Activated CD4-positive, alpha-beta T cell treated with anti-CD3 and anti-CD28 coated beads for 36 hours (primary cell): ENCODE measurements around the gene CDK5R1. TPM values are rescaled to one million over a fixed set of nuclear protein-coding genes. Genes with fewer than 3 reads are reported as not detected.

Source experiments
- ATAC-seq: fragments of 200-7000 bp; cut with Tn5 transposase; one replicate; pipeline ENCODE4 v1.10.0; 2021; ENCODE audit warnings: mild to moderate bottlenecking, moderate library complexity
- CTCF ChIA-PET: fragments of 350-600 bp; sonication (Branson Sonifier 250); formaldehyde crosslinking; loops from one replicate; lab custom pipeline; 2021; ENCODE audit warnings: antibody characterized with exemption; lab: Charles Lee
- POLR2A ChIA-PET: fragments of 350-600 bp; sonication (Branson Sonifier 250); formaldehyde crosslinking; loops from one replicate; lab custom pipeline; 2021; ENCODE audit warnings: antibody characterized with exemption, inconsistent platforms; lab: Charles Lee
- DNase-seq: peaks from one replicate; pipeline ENCODE4 v3.0.0-alpha.2; 2020
- H3K27ac Mint-ChIP-seq: one replicate; pipeline ENCODE4 v1.8.0; 2021; ENCODE audit warnings: mixed read lengths
- H3K27me3 Mint-ChIP-seq: one replicate; pipeline ENCODE4 v1.8.0; 2021; ENCODE audit warnings: mixed read lengths
- H3K36me3 Mint-ChIP-seq: one replicate; pipeline ENCODE4 v1.8.0; 2021; ENCODE audit warnings: low read depth, mixed read lengths
- H3K4me1 Mint-ChIP-seq: one replicate; pipeline ENCODE4 v1.8.0; 2021; ENCODE audit warnings: mixed read lengths
- H3K4me3 Mint-ChIP-seq: one replicate; pipeline ENCODE4 v1.8.0; 2021; ENCODE audit warnings: mild to moderate bottlenecking, moderate library complexity, mixed read lengths
- H3K9me3 Mint-ChIP-seq: one replicate; pipeline ENCODE4 v1.8.0; 2021; ENCODE audit warnings: low read depth, mixed read lengths
- intact Hi-C, 2 experiments: fragments of 100-400 bp; cut with DNase I in 1 of 2; cut with micrococcal nuclease in 1 of 2; formaldehyde crosslinking; loops; one replicate each; pipeline versions ENCODE4 v1.14.2 to v1.15.1; 2022 to 2024; cut with DNase I, micrococcal nuclease
- total RNA-seq, 2 experiments: library from RNA; stranded (reverse); gene quantifications; one replicate each; pipeline ENCODE4 v1.2.3, GENCODE V29; 2021

The CDK5R1 gene
- total RNA-seq, 2 experiments from 2014 or later, result 15.3 to 15.4 TPM

GRCh38 chr17:32484628-32485027, 2.2 kb upstream of the CDK5R1 start:
- POLR2A ChIA-PET, result interaction anchor here (0.6 to 1.6 kb wide), 3 partner anchors 11 to 95 kb away, joined by 3 to 6 read pairs (median 4); no protein-coding TSS in a partner anchor
- no peak overlapping the region for H3K27ac Mint-ChIP-seq
- DNase-seq, result no peak
- peaks cover 40% of the 10 kb centered on the region for H3K36me3 Mint-ChIP-seq
- intact Hi-C loops, result no loop called here
- H3K4me1 Mint-ChIP-seq, result peaks cover 33% of the 10 kb centered on the region
- no peak for ATAC-seq
- no peaks in the 10 kb centered on the region for H3K9me3 Mint-ChIP-seq
- no peaks in the 10 kb centered on the region for H3K27me3 Mint-ChIP-seq
- CTCF ChIA-PET, result interaction anchor here (0.6 to 6.6 kb wide), 14 partner anchors 9 to 452 kb away, joined by 3 to 67 read pairs (median 4); partner anchors contain the start of genes MYO1D and PSMD11
- no peak overlapping the region for H3K4me3 Mint-ChIP-seq

GRCh38 chr17:32485261-32486110, 1.3 kb upstream of the CDK5R1 start:
- Mint-ChIP-seq H3K36me3 (peaks cover 42% of the 10 kb centered on the region), H3K9me3 (no peaks in the 10 kb centered on the region), H3K27ac (no peak overlapping the region), H3K4me1 (peaks cover 41% of the 10 kb centered on the region), H3K27me3 (no peaks in the 10 kb centered on the region), H3K4me3 (peak overlapping the region; percentile 54)
- peak; percentile 7 for DNase-seq
- intact Hi-C loops, result loop anchor here (1.0 to 2.0 kb wide), 6 partner anchors 41 to 392 kb away; partner anchors contain the start of genes MYO1D (in 1 of the 2) and PSMD11 (in 1 of the 2)
- CTCF ChIA-PET, result interaction anchor here (0.7 to 6.6 kb wide), 7 partner anchors 9 to 139 kb away, joined by 3 to 67 read pairs (median 6); partner anchors contain the start of gene PSMD11
- POLR2A ChIA-PET, result interaction anchor here (0.6 to 1.8 kb wide), 3 partner anchors 38 to 162 kb away, joined by 4 to 19 read pairs (median 6); no protein-coding TSS in a partner anchor
- ATAC-seq, result no peak

DNA sequence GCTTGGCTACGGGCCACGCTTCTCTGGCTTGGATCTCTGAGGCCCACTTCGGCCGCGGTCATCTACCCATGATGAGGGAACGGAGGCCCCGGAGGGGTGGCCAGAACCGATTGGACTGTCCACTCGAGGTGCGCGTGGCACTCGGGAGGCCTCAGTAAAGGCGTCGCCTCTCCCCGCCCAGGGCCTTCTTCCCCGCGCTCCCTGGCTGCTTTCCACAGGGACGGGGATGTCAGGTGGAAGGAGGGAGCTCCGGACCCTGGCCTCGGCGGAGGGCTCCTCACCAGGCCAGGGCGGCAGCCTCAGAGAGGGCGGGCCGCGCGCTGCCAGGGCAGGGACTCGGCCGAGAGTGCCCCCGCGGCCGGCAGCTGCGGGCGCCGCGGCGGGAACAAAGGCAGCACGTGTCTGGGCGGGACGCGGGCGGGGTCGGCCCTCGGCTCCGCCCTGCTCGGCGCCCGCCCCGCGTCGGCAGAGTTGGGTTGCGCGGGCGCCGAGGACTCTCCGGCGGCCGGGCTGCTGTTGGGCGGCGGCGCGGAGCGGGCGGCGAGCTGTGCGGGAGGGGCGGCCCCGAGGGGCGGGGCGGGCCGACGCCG, 587 bp upstream of the CDK5R1 start:
- H3K27me3 Mint-ChIP-seq, result no peaks in the 10 kb centered on the region
- ATAC-seq (peak; percentile 71), DNase-seq (peak; percentile 82)
- peak overlapping the region; percentile 54 for H3K4me3 Mint-ChIP-seq
- POLR2A ChIA-PET, result interaction anchor here (0.6 to 1.8 kb wide), 5 partner anchors 38 to 204 kb away, joined by 4 to 19 read pairs (median 4); partner anchors contain the start of gene PSMD11
- peaks cover 45% of the 10 kb centered on the region for H3K36me3 Mint-ChIP-seq
- H3K4me1 Mint-ChIP-seq, result peaks cover 48% of the 10 kb centered on the region
- CTCF ChIA-PET, result interaction anchor here (0.7 to 6.6 kb wide), 6 partner anchors 10 to 42 kb away, joined by 4 to 67 read pairs (median 7); partner anchors contain the start of gene PSMD11
- intact Hi-C loops, result loop anchor here (1.0 to 2.0 kb wide), 6 partner anchors 42 to 391 kb away; partner anchors contain the start of genes MYO1D (in 1 of the 2) and PSMD11 (in 1 of the 2)
- no peak overlapping the region for H3K27ac Mint-ChIP-seq
- no peaks in the 10 kb centered on the region for H3K9me3 Mint-ChIP-seq

DNA sequence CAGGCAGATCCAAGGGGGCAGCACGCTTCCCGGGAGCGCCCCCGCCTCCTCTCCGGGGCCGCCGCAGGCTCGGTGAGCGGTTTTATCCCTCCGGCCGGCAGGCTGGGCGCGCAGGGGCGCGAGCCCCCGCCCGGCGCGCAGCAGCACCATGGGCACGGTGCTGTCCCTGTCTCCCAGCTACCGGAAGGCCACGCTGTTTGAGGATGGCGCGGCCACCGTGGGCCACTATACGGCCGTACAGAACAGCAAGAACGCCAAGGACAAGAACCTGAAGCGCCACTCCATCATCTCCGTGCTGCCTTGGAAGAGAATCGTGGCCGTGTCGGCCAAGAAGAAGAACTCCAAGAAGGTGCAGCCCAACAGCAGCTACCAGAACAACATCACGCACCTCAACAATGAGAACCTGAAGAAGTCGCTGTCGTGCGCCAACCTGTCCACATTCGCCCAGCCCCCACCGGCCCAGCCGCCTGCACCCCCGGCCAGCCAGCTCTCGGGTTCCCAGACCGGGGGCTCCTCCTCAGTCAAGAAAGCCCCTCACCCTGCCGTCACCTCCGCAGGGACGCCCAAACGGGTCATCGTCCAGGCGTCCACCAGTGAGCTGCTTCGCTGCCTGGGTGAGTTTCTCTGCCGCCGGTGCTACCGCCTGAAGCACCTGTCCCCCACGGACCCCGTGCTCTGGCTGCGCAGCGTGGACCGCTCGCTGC, 832 bp downstream of the CDK5R1 start:
- no peaks in the 10 kb centered on the region for H3K9me3 Mint-ChIP-seq
- peak overlapping the region; percentile 94 for H3K27ac Mint-ChIP-seq
- peaks cover 60% of the 10 kb centered on the region for H3K4me1 Mint-ChIP-seq
- ATAC-seq (peak; percentile 28), DNase-seq (peak; percentile 59)
- ChIA-PET CTCF (interaction anchor here (0.6 to 6.6 kb wide), 12 partner anchors 9 to 391 kb away, joined by 3 to 67 read pairs (median 6); partner anchors contain the start of gene PSMD11), POLR2A (interaction anchor here (0.7 to 2.1 kb wide), 6 partner anchors 8 to 129 kb away, joined by 3 to 19 read pairs (median 6); partner anchors contain the start of gene PSMD11)
- no peaks in the 10 kb centered on the region for H3K27me3 Mint-ChIP-seq
- intact Hi-C loops, result loop anchor here (1.0 to 2.0 kb wide), 7 partner anchors 32 to 267 kb away; no protein-coding TSS in a partner anchor
- peaks cover 39% of the 10 kb centered on the region for H3K36me3 Mint-ChIP-seq
- peak overlapping the region; percentile 96 for H3K4me3 Mint-ChIP-seq

DNA sequence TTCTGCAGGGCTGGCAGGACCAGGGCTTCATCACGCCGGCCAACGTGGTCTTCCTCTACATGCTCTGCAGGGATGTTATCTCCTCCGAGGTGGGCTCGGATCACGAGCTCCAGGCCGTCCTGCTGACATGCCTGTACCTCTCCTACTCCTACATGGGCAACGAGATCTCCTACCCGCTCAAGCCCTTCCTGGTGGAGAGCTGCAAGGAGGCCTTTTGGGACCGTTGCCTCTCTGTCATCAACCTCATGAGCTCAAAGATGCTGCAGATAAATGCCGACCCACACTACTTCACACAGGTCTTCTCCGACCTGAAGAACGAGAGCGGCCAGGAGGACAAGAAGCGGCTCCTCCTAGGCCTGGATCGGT, 1.4 kb downstream of the CDK5R1 start:
- Mint-ChIP-seq H3K27me3 (no peaks in the 10 kb centered on the region), H3K36me3 (peaks cover 39% of the 10 kb centered on the region), H3K4me3 (peak overlapping the region; percentile 96), H3K4me1 (peaks cover 65% of the 10 kb centered on the region), H3K27ac (peak overlapping the region; percentile 94), H3K9me3 (no peaks in the 10 kb centered on the region)
- DNase-seq (no peak), ATAC-seq (no peak)
- POLR2A ChIA-PET, result interaction anchor here (0.7 to 2.1 kb wide), 2 partner anchors 30 to 128 kb away, joined by 3 to 7 read pairs; no protein-coding TSS in a partner anchor
- intact Hi-C loops, result no loop called here
- CTCF ChIA-PET, result interaction anchor here (0.6 to 2.0 kb wide), 10 partner anchors 8 to 267 kb away, joined by 3 to 13 read pairs (median 4); no protein-coding TSS in a partner anchor

DNA sequence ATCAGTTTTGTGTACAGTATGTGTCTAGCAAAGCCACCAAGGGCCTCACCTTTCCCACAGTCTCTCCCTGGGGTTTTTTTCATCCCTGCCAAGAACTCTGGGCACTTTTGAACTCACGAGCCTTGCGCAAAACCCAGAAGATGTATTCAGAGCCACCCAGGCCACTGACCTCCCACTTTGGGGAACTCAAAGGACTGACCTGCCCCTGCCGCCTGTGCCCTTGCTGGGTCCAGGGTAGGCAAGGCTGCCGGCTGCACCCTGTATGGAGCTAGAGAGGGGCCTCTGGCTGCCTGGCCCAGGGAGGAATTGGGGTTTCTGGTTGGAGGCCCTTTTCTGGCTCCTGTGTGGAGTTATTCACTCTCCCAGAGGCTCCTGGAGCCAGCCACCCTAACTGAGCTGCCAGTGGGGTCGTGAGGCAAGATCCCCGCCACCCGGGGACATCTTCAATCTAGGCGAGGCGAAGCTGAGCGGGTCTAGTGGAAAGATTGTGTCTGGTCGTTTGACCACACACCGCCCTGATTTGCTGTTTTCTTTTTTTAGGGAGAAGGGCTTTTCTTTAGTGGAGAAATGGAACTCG, 1.9 kb downstream of the CDK5R1 start:
- peak overlapping the region; percentile 96 for H3K4me3 Mint-ChIP-seq
- peak overlapping the region; percentile 94 for H3K27ac Mint-ChIP-seq
- H3K9me3 Mint-ChIP-seq, result no peaks in the 10 kb centered on the region
- H3K36me3 Mint-ChIP-seq, result peaks cover 39% of the 10 kb centered on the region
- H3K4me1 Mint-ChIP-seq, result peaks cover 64% of the 10 kb centered on the region
- H3K27me3 Mint-ChIP-seq, result no peaks in the 10 kb centered on the region
- ChIA-PET CTCF (interaction anchor here (0.6 to 2.0 kb wide), 7 partner anchors 10 to 266 kb away, joined by 3 to 13 read pairs (median 4); no protein-coding TSS in a partner anchor), POLR2A (interaction anchor here (1.2 to 2.1 kb wide), 2 partner anchors 29 to 44 kb away, joined by 3 to 7 read pairs; partner anchors contain the start of gene PSMD11)
- intact Hi-C loops, result no loop called here
- no peak for DNase-seq
- ATAC-seq, result no peak

DNA sequence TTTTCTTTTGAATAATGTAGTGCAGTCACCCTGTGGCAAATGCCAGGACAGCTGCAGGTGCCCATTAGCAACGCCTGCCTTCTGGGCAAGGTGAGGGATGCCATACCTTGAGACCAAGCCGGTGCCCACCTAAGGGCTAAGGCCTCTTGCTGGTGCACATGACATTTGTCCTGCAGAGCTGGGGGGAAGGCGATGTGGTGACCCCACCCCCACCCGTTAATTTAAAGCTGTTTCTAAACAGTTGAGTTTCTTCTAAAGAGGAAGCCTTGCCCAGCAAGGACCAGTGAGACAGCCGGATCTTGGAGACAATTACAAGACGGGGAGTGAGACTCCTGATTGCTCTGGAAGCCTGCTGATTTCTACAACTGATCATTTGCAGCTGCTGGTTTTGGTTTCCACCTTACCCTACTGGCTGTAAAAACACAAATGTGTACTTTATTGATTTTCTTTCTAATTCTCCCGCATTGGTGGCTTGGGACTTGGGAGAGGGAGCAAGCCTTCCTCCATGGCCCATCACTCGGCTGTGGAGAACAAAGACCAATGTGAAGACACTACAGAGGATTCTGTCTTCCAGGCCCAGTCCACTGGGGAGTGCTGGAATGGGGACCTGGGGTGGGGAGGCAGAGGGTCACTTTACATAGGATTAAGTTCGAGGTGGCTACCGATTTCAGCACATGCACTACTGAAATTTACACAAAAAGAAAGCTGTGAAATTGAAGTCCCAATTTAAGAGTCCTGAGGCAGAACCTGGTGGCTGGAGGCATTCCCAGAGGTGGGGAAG, 2.7 kb downstream of the CDK5R1 start:
- DNase-seq (no peak), ATAC-seq (no peak)
- H3K36me3 Mint-ChIP-seq, result peaks cover 39% of the 10 kb centered on the region
- peaks cover 66% of the 10 kb centered on the region for H3K4me1 Mint-ChIP-seq
- ChIA-PET POLR2A (interaction anchor here (1.2 kb wide), 1 partner anchor 45 kb away, joined by 3 read pairs; the partner anchor contains the start of gene PSMD11), CTCF (interaction anchor here (0.8 to 2.0 kb wide), 6 partner anchors 9 to 265 kb away, joined by 3 to 13 read pairs (median 4); no protein-coding TSS in a partner anchor)
- H3K4me3 Mint-ChIP-seq, result peak overlapping the region; percentile 96
- no peaks in the 10 kb centered on the region for H3K27me3 Mint-ChIP-seq
- intact Hi-C loops, result loop anchor here in 1 of 2 experiments (2.0 kb wide), 1 partner anchor 31 kb away; no protein-coding TSS in a partner anchor
- H3K9me3 Mint-ChIP-seq, result no peaks in the 10 kb centered on the region
- H3K27ac Mint-ChIP-seq, result peak overlapping the region; percentile 76

DNA sequence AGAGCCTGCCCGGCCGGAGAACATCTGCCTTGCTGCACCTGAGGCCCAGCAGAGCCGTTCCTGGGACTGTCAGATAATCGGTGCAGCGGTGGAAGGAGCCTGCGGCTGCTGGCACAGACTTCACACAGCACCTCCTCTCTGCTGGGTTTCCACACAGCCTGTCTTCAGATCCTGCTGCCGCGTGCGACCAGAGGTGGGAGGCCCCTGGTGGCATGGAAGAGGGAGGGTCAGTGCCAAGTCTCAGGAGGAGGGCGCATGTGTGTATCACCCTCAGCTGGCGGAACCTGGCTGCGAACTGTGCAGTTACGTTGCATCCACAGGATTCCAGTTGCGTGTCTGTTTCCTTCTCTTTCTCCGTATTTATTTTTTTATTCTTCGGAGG, 3.3 kb downstream of the CDK5R1 start:
- Mint-ChIP-seq H3K27ac (peak overlapping the region; percentile 76), H3K4me3 (peak overlapping the region; percentile 96), H3K9me3 (no peaks in the 10 kb centered on the region), H3K4me1 (peaks cover 67% of the 10 kb centered on the region), H3K36me3 (peaks cover 39% of the 10 kb centered on the region), H3K27me3 (no peaks in the 10 kb centered on the region)
- ATAC-seq, result no peak
- intact Hi-C loops, result loop anchor here in 1 of 2 experiments (2.0 kb wide), 1 partner anchor 31 kb away; no protein-coding TSS in a partner anchor
- ChIA-PET POLR2A (interaction anchor here (0.7 kb wide), 1 partner anchor 33 kb away, joined by 4 read pairs; no protein-coding TSS in a partner anchor), CTCF (interaction anchor here (0.5 to 2.0 kb wide), 7 partner anchors 11 to 169 kb away, joined by 3 to 6 read pairs (median 5); no protein-coding TSS in a partner anchor)
- DNase-seq, result peak; percentile 57
